Naive thymus-derived CD4-positive, alpha-beta T cell (primary cell): ENCODE results near the gene ACADM. TPM values are rescaled to one million over a fixed set of nuclear protein-coding genes. Genes with fewer than 3 reads are reported as not detected.
"Not testable (repeated sequence)": the region's sequence is repeated elsewhere in the genome, so short reads cannot be mapped to it uniquely, and the experiment has no call there.

Source experiments
- ATAC-seq: fragments of 150-1000 bp; cut with Tn5 transposase; 2 replicates; pipeline ENCODE4 v1.10.0; 2021; ENCODE audit warnings: mild to moderate bottlenecking, moderate library complexity
- CTCF ChIA-PET: fragments of 350-600 bp; sonication (Branson Sonifier 250); formaldehyde crosslinking; loops from one replicate; lab custom pipeline; 2021; ENCODE audit warnings: antibody characterized with exemption; lab: Charles Lee
- POLR2A ChIA-PET: fragments of 350-600 bp; sonication (Branson Sonifier 250); formaldehyde crosslinking; loops from one replicate; lab custom pipeline; 2021; ENCODE audit warnings: antibody characterized with exemption, inconsistent platforms; lab: Charles Lee
- DNase-seq, 9 donors: peaks; one replicate each; pipeline versions ENCODE4 v3.0.0 to v3.0.0-alpha.2; 2020 to 2022; ENCODE audit warnings: mixed read lengths in 1 of 9
- H3K27ac ChIP-seq: one replicate; pipeline ENCODE4 v1.7.0; 2013; ENCODE audit warnings: mild to moderate bottlenecking, low read depth, low read length, moderate library complexity
- H3K27me3 ChIP-seq, 2 donors: one replicate each; pipeline ENCODE4 v1.7.0; 2013; ENCODE audit warnings: low read length in 2 of 2, mild to moderate bottlenecking in 2 of 2, moderate library complexity in 2 of 2; ENCODE audit not compliant: control insufficient read depth in 2 of 2, insufficient read depth in 2 of 2
- H3K36me3 ChIP-seq, 3 experiments: 1 replicate in 2 of 3; 2 replicates in 1 of 3; pipeline ENCODE4 v1.7.0; 2013; ENCODE audit warnings: low read length in 3 of 3, mild to moderate bottlenecking in 3 of 3, moderate library complexity in 1 of 3; ENCODE audit not compliant: insufficient read depth in 3 of 3, control insufficient read depth in 2 of 3
- H3K4me1 ChIP-seq, 2 donors: one replicate each; pipeline ENCODE4 v1.7.0; 2013; ENCODE audit warnings: low read length in 2 of 2, mild to moderate bottlenecking in 2 of 2, moderate library complexity in 1 of 2; ENCODE audit not compliant: control insufficient read depth in 2 of 2, insufficient read depth in 2 of 2
- H3K4me3 ChIP-seq: 2 replicates; pipeline ENCODE4 v1.7.0; 2013; ENCODE audit warnings: mild to moderate bottlenecking, low read length
- H3K9me3 ChIP-seq, 3 experiments: 1 replicate in 2 of 3; 2 replicates in 1 of 3; pipeline ENCODE4 v1.7.0; 2013; ENCODE audit warnings: low read length in 3 of 3; ENCODE audit not compliant: control insufficient read depth in 2 of 3
- H3K27ac Mint-ChIP-seq, 9 donors: one replicate each; pipeline ENCODE4 v1.8.0; 2020 to 2022; ENCODE audit warnings: mixed read lengths in 9 of 9, mild to moderate bottlenecking in 8 of 9, moderate library complexity in 5 of 9, inconsistent platforms in 2 of 9
- H3K27me3 Mint-ChIP-seq, 5 donors: one replicate each; pipeline ENCODE4 v1.8.0; 2021 to 2022; ENCODE audit warnings: mixed read lengths in 5 of 5, mild to moderate bottlenecking in 1 of 5
- H3K36me3 Mint-ChIP-seq, 5 donors: one replicate each; pipeline ENCODE4 v1.8.0; 2020 to 2022; ENCODE audit warnings: mixed read lengths in 5 of 5, mild to moderate bottlenecking in 3 of 5, inconsistent platforms in 1 of 5
- H3K4me1 Mint-ChIP-seq, 7 donors: one replicate each; pipeline ENCODE4 v1.8.0; 2020 to 2022; ENCODE audit warnings: mixed read lengths in 7 of 7, mild to moderate bottlenecking in 3 of 7, inconsistent platforms in 1 of 7
- H3K4me3 Mint-ChIP-seq, 10 donors: one replicate each; pipeline ENCODE4 v1.8.0; 2020 to 2022; ENCODE audit warnings: mild to moderate bottlenecking in 10 of 10, mixed read lengths in 10 of 10, moderate library complexity in 6 of 10, inconsistent platforms in 2 of 10
- H3K9me3 Mint-ChIP-seq, 11 donors: one replicate each; pipeline ENCODE4 v1.8.0; 2020 to 2022; ENCODE audit warnings: mixed read lengths in 11 of 11, mild to moderate bottlenecking in 4 of 11, inconsistent platforms in 1 of 11, moderate library complexity in 1 of 11
- intact Hi-C, 2 donors: fragments of 100-400 bp; cut with micrococcal nuclease; formaldehyde crosslinking; loops; one replicate each; pipeline ENCODE4 v1.15.1; 2023
- polyA plus RNA-seq, 2 donors: library from polyadenylated mRNA; unstranded; fragments of 300-500 nt; fragmentation: Illumina TruSeq; gene quantifications; one replicate each; pipeline ENCODE4 v1.2.3, GENCODE V29; 2021
- total RNA-seq, 6 experiments: library from RNA in 5 of 6; stranded (reverse) in 5 of 6; gene quantifications; 1 replicate in 5 of 6; 2 replicates in 1 of 6; pipeline ENCODE4 v1.2.3 and lab custom pipeline; 2021 to 2026

Gene ACADM
- total and polyA plus RNA-seq, 7 experiments from 2014 or later: 11.1 to 67.0 (median 34.9) TPM

DNA sequence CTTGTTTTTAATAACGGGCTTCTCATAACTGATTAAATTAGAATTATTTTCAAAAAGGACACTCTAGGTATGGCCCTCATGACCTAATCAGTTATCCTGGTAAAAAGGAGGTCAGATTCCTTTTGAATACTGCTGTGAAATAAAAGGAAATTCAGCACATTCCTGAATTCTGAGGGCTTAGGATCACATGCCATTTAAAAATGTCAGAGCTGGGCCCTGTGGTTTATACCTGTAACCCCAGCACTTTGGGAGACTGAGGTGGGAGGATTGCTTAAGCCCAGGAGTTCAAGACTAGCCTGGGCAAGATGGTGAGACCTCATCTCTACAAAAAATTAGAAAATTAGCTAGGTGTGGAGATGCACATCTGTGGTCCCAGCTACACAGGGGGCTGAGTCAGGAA, 43.5 kb downstream of the ACADM start:
- no peak for ATAC-seq
- H3K4me1 Mint-ChIP-seq: no peaks in the 10 kb centered on the region
- CTCF ChIA-PET: interaction anchor here (0.6 kb wide), 1 partner anchor 15 kb away, joined by 4 read pairs; no protein-coding TSS in a partner anchor

DNA sequence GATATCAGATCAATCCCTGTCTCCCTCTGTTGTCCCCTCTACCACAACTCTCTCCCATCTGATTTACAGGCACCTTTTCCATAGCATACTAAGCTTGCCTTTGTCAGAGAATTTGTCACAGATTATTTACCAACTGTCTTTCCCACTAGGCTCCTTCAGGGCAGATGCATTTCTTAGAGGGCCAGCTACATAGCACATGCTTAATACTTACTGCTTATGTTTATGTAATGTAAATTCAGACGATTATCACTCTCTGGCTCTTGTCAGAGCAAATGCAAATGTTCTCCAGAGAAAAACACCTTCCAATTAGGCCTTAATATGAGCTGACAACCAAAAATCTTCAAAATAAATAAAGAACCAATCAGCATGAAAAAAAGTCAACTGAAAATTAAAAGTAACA, 46.3 kb downstream of the ACADM start:
- Mint-ChIP-seq H3K27ac (no peak overlapping the region), H3K36me3 (peaks cover 0 to 7% (median 0%) of the 10 kb centered on the region in 5 donors), H3K4me1 (no peaks in the 10 kb centered on the region), H3K27me3 (peaks cover 3 to 7% (median 5%) of the 10 kb centered on the region in 5 donors), H3K9me3 (peaks cover 0 to 2% (median 0%) of the 10 kb centered on the region in 11 donors), H3K4me3 (no peak overlapping the region)
- Histone ChIP-seq H3K4me1 (no peaks in the 10 kb centered on the region), H3K27ac (no peak overlapping the region), H3K36me3 (no peaks in the 10 kb centered on the region), H3K27me3 (no peaks in the 10 kb centered on the region), H3K4me3 (no peak overlapping the region), H3K9me3 (no peaks in the 10 kb centered on the region)
- ATAC-seq: no peak
- CTCF ChIA-PET: no interaction called here
- POLR2A ChIA-PET: no interaction called here
- intact Hi-C loops: no loop called here
- no peak for DNase-seq

More for the DNA sequence above, 43.5 kb downstream of the ACADM start:
- H3K4me3 Mint-ChIP-seq: no peak overlapping the region
- no peaks in the 10 kb centered on the region for H3K27me3 ChIP-seq
- H3K27me3 Mint-ChIP-seq: peaks cover 0 to 3% (median 0%) of the 10 kb centered on the region in 5 donors
- H3K9me3 ChIP-seq: no peaks in the 10 kb centered on the region
- H3K27ac ChIP-seq: no peak overlapping the region
- no peaks in the 10 kb centered on the region for H3K9me3 Mint-ChIP-seq
- H3K27ac Mint-ChIP-seq: no peak overlapping the region
- H3K4me1 ChIP-seq: no peaks in the 10 kb centered on the region
- H3K36me3 ChIP-seq: no peaks in the 10 kb centered on the region
- intact Hi-C loops: no loop called here
- no peak overlapping the region for H3K4me3 ChIP-seq
- POLR2A ChIA-PET: no interaction called here
- H3K36me3 Mint-ChIP-seq: peaks cover 0 to 7% (median 4%) of the 10 kb centered on the region in 5 donors
- no peak for DNase-seq

DNA sequence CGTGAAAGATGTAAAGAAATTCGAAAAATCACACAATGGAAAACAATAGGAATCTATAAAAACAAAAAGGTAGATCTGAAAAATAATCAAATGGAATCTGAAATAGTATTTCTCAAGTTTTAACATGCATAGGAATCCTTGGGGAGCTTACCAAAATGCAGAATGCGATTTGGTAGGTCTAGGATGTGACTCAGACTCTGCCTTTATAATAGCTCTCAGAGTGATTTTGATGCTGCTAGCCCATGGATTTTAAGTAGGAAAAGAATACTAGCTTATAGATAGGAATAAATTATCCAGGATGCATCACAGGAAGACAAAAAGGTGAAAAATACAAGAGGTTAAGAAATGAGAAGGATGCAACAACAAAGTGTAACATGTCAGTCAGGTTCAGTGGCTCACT, 47.5 kb downstream of the ACADM start:
- DNase-seq: no peak
- Histone ChIP-seq H3K36me3 (no peaks in the 10 kb centered on the region), H3K4me1 (no peaks in the 10 kb centered on the region), H3K27me3 (no peaks in the 10 kb centered on the region), H3K27ac (no peak overlapping the region), H3K4me3 (no peak overlapping the region), H3K9me3 (no peaks in the 10 kb centered on the region)
- Mint-ChIP-seq H3K27ac (no peak overlapping the region), H3K4me3 (no peak overlapping the region), H3K36me3 (peaks cover 0 to 7% (median 0%) of the 10 kb centered on the region in 5 donors), H3K9me3 (peaks cover 0 to 4% (median 0%) of the 10 kb centered on the region in 11 donors), H3K27me3 (peaks cover 3 to 7% (median 5%) of the 10 kb centered on the region in 5 donors), H3K4me1 (no peaks in the 10 kb centered on the region)
- CTCF ChIA-PET: no interaction called here
- ATAC-seq: no peak
- intact Hi-C loops: no loop called here
- POLR2A ChIA-PET: no interaction called here

DNA sequence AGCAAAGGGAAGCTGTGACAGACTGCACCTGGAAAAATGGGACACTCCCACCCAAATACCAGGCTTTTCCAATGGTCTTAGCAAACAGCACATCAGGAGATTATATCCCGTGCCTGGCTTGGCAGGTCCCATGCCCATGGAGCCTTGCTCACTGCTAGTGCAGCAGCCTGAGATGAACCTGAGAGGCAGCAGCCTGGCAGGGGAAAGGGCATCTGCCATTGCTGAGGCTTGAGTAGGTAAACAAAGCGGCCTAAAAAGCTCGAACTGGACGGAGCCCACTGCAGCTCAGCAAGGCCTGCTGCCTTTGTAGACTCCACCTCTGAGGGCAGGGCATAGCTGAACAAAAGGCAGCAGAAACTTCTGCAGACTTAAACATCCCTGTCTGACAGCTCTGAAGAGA, 53.3 kb downstream of the ACADM start:
- DNase-seq, H3K9me3 ChIP-seq, POLR2A ChIA-PET, ATAC-seq, H3K36me3 ChIP-seq, H3K27ac Mint-ChIP-seq, H3K4me1 Mint-ChIP-seq, H3K4me3 ChIP-seq, intact Hi-C loops, H3K4me1 ChIP-seq, H3K27ac ChIP-seq, H3K27me3 ChIP-seq, H3K4me3 Mint-ChIP-seq: not testable (repeated sequence)
- peaks cover 0 to 15% (median 5%) of the 10 kb centered on the region in 11 donors for H3K9me3 Mint-ChIP-seq
- CTCF ChIA-PET: interaction anchor here (0.6 to 0.7 kb wide), 2 partner anchors 32 to 1382 kb away, joined by 3 read pairs; no protein-coding TSS in a partner anchor
- peaks cover 0 to 14% (median 1%) of the 10 kb centered on the region in 5 donors for H3K36me3 Mint-ChIP-seq
- H3K27me3 Mint-ChIP-seq: peaks cover 4 to 33% (median 28%) of the 10 kb centered on the region in 5 donors

- POLR2A ChIA-PET, ATAC-seq, H3K27me3 ChIP-seq, intact Hi-C loops, DNase-seq, H3K4me1 Mint-ChIP-seq, H3K4me3 Mint-ChIP-seq, H3K27ac ChIP-seq, H3K4me3 ChIP-seq, H3K27ac Mint-ChIP-seq, H3K9me3 ChIP-seq, H3K36me3 ChIP-seq, H3K4me1 ChIP-seq: not testable (repeated sequence)
- H3K36me3 Mint-ChIP-seq: peaks cover 0 to 14% (median 1%) of the 10 kb centered on the region in 5 donors
- H3K27me3 Mint-ChIP-seq: peaks cover 4 to 33% (median 28%) of the 10 kb centered on the region in 5 donors
- peaks cover 0 to 15% (median 5%) of the 10 kb centered on the region in 11 donors for H3K9me3 Mint-ChIP-seq
- CTCF ChIA-PET: interaction anchor here (0.7 kb wide), 1 partner anchor 1383 kb away, joined by 3 read pairs; no protein-coding TSS in a partner anchor
These were observed 54.2 kb downstream of the ACADM start for GRCh38 chr1:75778694-75779093.

DNA sequence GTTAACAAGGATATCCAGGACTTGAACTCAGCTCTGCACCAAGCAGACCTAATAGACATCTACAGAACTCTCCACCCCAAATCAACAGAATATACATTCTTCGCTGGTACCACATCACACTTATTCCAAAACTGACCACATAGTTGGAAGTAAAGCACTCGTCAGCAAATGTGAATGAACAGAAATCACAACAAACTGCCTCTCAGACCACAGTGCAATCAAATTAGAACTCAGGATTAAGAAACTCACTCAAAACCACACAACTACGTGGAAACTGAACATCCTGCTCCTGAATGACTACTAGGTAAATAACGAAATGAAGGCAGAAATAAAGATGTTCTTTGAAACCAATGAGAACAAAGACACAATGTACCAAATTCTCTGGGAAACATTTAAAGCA, 55.7 kb downstream of the ACADM start:
- H3K9me3 ChIP-seq, H3K27ac Mint-ChIP-seq, CTCF ChIA-PET, POLR2A ChIA-PET, H3K27me3 ChIP-seq, H3K4me3 Mint-ChIP-seq, ATAC-seq, DNase-seq, H3K4me1 Mint-ChIP-seq, H3K36me3 ChIP-seq, H3K4me1 ChIP-seq, H3K27ac ChIP-seq, H3K4me3 ChIP-seq: not testable (repeated sequence)
- peaks cover 0 to 14% (median 1%) of the 10 kb centered on the region in 5 donors for H3K36me3 Mint-ChIP-seq
- intact Hi-C loops: loop anchor here (10.0 kb wide), 4 partner anchors 165 to 1655 kb away; partner anchors contain the start of genes PIGK (in 1 of the 2) and SLC44A5 (in 1 of the 2)
- peaks cover 0 to 30% (median 24%) of the 10 kb centered on the region in 5 donors for H3K27me3 Mint-ChIP-seq
- peaks cover 0 to 15% (median 5%) of the 10 kb centered on the region in 11 donors for H3K9me3 Mint-ChIP-seq

DNA sequence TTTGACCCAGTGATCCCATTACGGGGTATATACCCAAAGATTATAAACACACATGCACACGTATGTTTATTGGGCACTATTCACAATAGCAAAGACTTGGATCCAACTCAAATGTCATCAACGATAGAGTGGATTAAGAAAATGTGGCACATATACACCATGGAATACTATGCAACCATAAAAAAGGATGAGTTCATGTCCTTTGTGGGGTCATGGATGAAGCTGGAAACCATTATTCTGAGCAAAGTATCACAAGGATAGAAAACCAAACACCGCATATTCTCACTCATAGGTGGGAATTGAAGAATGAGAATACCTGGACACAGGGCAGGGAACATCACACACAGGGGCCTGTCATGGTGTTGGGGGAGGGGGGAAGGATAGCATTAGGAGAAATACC, 59.4 kb downstream of the ACADM start:
- H3K9me3 ChIP-seq, CTCF ChIA-PET, H3K27me3 ChIP-seq, H3K9me3 Mint-ChIP-seq, H3K36me3 ChIP-seq, H3K4me3 ChIP-seq, H3K27ac ChIP-seq, DNase-seq, POLR2A ChIA-PET, ATAC-seq: not testable (repeated sequence)
- H3K4me1 ChIP-seq: peaks cover 13 to 23% of the 10 kb centered on the region in 2 donors
- peak overlapping the region in 7 of 9 donors; percentile 36 to 97 (median 49) for H3K27ac Mint-ChIP-seq
- peaks cover 0 to 18% (median 6%) of the 10 kb centered on the region in 5 donors for H3K36me3 Mint-ChIP-seq
- peaks cover 0 to 23% (median 13%) of the 10 kb centered on the region in 5 donors for H3K27me3 Mint-ChIP-seq
- intact Hi-C loops: loop anchor here (10.0 kb wide), 4 partner anchors 169 to 1651 kb away; partner anchors contain the start of genes PIGK (in 1 of the 2) and SLC44A5 (in 1 of the 2)
- peaks cover 22 to 40% (median 27%) of the 10 kb centered on the region in 7 donors for H3K4me1 Mint-ChIP-seq
- H3K4me3 Mint-ChIP-seq: peak overlapping the region in 8 of 10 donors; percentile 23 to 88 (median 55)
